ENCODE measurements around the gene NCL. TPM values are rescaled to one million over a fixed set of nuclear protein-coding genes. Genes with fewer than 3 reads are reported as not detected.

NCL gene
- total and polyA plus RNA-seq, 2 of the 13 experiments (the other 11 are each of a cell fraction or from before 2014, with no cell fraction given), result 105 to 779 TPM

DNA sequence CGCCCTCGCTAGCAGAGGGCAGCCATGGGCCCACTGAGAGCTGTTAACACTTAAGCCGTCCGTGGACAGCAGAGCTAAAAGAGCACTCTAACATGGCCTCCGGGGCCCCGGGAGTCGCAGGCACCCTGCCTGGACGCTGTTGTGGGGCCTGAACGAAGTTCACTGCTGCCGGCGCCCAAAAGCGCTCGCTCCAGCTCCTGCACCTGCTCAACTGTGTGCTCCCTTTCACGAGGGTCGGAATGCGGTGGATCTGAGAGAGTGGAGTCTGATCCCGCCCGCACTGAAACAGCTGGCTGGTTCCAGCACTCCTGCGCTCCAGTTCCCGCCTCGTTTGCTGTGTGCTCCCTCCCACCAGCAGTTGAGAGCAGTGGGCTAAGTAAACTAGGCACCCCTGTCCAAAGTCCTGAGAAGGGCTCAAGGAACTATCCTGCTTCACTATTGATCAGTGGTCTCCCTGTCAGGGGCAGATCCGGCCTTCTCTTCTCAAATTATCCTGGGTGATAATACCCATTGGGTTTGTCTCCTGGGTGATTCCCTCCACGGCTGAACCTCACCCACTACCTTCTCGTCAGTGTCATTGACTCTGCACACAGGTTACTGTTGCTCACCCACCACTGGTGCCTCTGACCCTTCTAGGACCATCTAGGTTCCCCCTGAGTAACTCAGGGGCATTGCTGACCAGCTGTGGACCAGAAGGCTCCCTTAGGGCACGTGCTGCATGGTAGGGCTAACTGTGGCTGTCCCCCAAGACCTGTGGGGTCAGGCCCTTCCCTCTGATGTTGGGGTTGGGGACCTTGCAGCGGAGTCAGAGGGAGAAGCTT is 45.3 kb downstream of the NCL start (continued):
- TF ChIP-seq CCAR2 (optimal IDR thresholded peaks at IDR 0.05; ENCODE audit: low read depth, low read length) (no peak), SMAD3 (CRISPR knock-in tag; IDR thresholded peaks at IDR 0.05) (0 out of 2 replicates have a peak, but pooled peaks have one; percentile 23), ELF4 (CRISPR knock-in tag; IDR thresholded peaks at IDR 0.05; ENCODE audit: borderline replicate concordance) (no peak), MED1 (CRISPR knock-in tag; IDR thresholded peaks at IDR 0.05) (0 out of 2 replicates have a peak, but pooled peaks have one; percentile 35), ESRRA (CRISPR knock-in tag; IDR thresholded peaks at IDR 0.05; ENCODE audit: low read depth) (peak; percentile 43; the same call in 1 of the 2 replicates), RBM39 (IDR thresholded peaks at IDR 0.05; ENCODE audit: low read depth, low read length, poor library complexity, severe bottlenecking) (no peak), ARNT2 (CRISPR knock-in tag; IDR thresholded peaks at IDR 0.05; ENCODE audit: low read depth) (no peak), SRY (CRISPR knock-in tag; IDR thresholded peaks at IDR 0.05) (0 out of 2 replicates have a peak, but pooled peaks have one; percentile 64), ZFX (CRISPR knock-in tag; IDR thresholded peaks at IDR 0.05; ENCODE audit: low read depth) (peak; percentile 58), ZNF570 (CRISPR knock-in tag; IDR thresholded peaks at IDR 0.05; ENCODE audit: borderline replicate concordance) (no peak), HNRNPL (IDR thresholded peaks at IDR 0.05; ENCODE audit: low read depth, low read length) (0 out of 2 replicates have a peak, but pooled peaks have one; percentile 52), DR1 (CRISPR knock-in tag; IDR thresholded peaks at IDR 0.05) (peak; percentile 51; the same call in 1 of the 2 replicates), PHF21A (CRISPR knock-in tag; IDR thresholded peaks at IDR 0.05) (no peak), ZKSCAN5 (CRISPR knock-in tag; IDR thresholded peaks at IDR 0.05) (no peak)
- TF ChIP-seq, protein P1, sequence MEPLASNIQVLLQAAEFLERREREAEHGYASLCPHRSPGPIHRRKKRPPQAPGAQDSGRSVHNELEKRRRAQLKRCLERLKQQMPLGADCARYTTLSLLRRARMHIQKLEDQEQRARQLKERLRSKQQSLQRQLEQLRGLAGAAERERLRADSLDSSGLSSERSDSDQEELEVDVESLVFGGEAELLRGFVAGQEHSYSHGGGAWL (CRISPR knock-in tag; IDR thresholded peaks at IDR 0.05), result no peak
- TF ChIP-seq, protein P2, sequence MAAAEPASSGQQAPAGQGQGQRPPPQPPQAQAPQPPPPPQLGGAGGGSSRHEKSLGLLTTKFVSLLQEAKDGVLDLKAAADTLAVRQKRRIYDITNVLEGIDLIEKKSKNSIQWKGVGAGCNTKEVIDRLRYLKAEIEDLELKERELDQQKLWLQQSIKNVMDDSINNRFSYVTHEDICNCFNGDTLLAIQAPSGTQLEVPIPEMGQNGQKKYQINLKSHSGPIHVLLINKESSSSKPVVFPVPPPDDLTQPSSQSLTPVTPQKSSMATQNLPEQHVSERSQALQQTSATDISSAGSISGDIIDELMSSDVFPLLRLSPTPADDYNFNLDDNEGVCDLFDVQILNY (CRISPR knock-in tag; conservative IDR thresholded peaks at IDR 0.05), result no peak
- TF ChIP-seq, protein P3, sequence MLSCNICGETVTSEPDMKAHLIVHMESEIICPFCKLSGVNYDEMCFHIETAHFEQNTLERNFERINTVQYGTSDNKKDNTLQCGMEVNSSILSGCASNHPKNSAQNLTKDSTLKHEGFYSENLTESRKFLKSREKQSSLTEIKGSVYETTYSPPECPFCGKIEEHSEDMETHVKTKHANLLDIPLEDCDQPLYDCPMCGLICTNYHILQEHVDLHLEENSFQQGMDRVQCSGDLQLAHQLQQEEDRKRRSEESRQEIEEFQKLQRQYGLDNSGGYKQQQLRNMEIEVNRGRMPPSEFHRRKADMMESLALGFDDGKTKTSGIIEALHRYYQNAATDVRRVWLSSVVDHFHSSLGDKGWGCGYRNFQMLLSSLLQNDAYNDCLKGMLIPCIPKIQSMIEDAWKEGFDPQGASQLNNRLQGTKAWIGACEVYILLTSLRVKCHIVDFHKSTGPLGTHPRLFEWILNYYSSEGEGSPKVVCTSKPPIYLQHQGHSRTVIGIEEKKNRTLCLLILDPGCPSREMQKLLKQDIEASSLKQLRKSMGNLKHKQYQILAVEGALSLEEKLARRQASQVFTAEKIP (CRISPR knock-in tag; IDR thresholded peaks at IDR 0.05; ENCODE audit: borderline replicate concordance), result no peak
- TF ChIP-seq, protein P4, sequence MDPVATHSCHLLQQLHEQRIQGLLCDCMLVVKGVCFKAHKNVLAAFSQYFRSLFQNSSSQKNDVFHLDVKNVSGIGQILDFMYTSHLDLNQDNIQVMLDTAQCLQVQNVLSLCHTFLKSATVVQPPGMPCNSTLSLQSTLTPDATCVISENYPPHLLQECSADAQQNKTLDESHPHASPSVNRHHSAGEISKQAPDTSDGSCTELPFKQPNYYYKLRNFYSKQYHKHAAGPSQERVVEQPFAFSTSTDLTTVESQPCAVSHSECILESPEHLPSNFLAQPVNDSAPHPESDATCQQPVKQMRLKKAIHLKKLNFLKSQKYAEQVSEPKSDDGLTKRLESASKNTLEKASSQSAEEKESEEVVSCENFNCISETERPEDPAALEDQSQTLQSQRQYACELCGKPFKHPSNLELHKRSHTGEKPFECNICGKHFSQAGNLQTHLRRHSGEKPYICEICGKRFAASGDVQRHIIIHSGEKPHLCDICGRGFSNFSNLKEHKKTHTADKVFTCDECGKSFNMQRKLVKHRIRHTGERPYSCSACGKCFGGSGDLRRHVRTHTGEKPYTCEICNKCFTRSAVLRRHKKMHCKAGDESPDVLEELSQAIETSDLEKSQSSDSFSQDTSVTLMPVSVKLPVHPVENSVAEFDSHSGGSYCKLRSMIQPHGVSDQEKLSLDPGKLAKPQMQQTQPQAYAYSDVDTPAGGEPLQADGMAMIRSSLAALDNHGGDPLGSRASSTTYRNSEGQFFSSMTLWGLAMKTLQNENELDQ (CRISPR knock-in tag; IDR thresholded peaks at IDR 0.05; ENCODE audit: borderline replicate concordance), result no peak

Data from HepG2 (cell line).